GM23338 (cell line): ENCODE measurements around the gene SARS1. TPM values are rescaled to one million over a fixed set of nuclear protein-coding genes. Genes with fewer than 3 reads are reported as not detected.

Source experiments
- ATAC-seq: fragments of 200-7000 bp; cut with Tn5 transposase; 3 replicates; pipeline ENCODE4 v1.9.1; 2020
- DNase-seq: peaks from one replicate; pipeline ENCODE4 v3.0.0-alpha.2; 2015; ENCODE audit warnings: low spot score
- H2AFZ ChIP-seq: fragments of 200-600 bp; sonication (generic); 2 replicates; pipeline ENCODE4 v1.8.0; 2016; ENCODE audit warnings: antibody characterized with exemption, mild to moderate bottlenecking, moderate library complexity
- H3F3A ChIP-seq: fragments of 200-600 bp; sonication (generic); replicated peaks from 2 replicates; pipeline ENCODE4 v1.8.0; 2017; ENCODE audit warnings: antibody characterized with exemption, mixed run types, low read depth
- H3K27ac ChIP-seq: fragments of 200-600 bp; sonication (generic); 2 replicates; pipeline ENCODE4 v1.6.1; 2016; ENCODE audit warnings: low read depth
- H3K27me3 ChIP-seq: fragments of 200-600 bp; sonication (generic); 2 replicates; pipeline ENCODE4 v1.8.0; 2016; ENCODE audit warnings: mild to moderate bottlenecking, mixed run types, moderate library complexity; ENCODE audit not compliant: insufficient read depth
- H3K36me3 ChIP-seq: fragments of 200-600 bp; sonication (generic); 2 replicates; pipeline ENCODE4 v1.8.0; 2016; ENCODE audit warnings: mild to moderate bottlenecking; ENCODE audit not compliant: insufficient read depth
- H3K4me1 ChIP-seq: fragments of 200-600 bp; sonication (generic); 2 replicates; pipeline ENCODE4 v1.8.0; 2016; ENCODE audit warnings: mild to moderate bottlenecking, moderate library complexity; ENCODE audit not compliant: insufficient read depth
- H3K4me2 ChIP-seq: fragments of 200-600 bp; sonication (generic); 2 replicates; pipeline ENCODE4 v1.7.1; 2017; ENCODE audit warnings: mixed run types
- H3K4me3 ChIP-seq: fragments of 200-600 bp; sonication (generic); 2 replicates; pipeline ENCODE4 v1.6.1; 2016; ENCODE audit warnings: mixed run types
- H3K79me2 ChIP-seq: fragments of 200-600 bp; sonication (generic); replicated peaks from 2 replicates; pipeline ENCODE4 v1.8.0; 2017; ENCODE audit warnings: mild to moderate bottlenecking; ENCODE audit not compliant: insufficient read depth
- H3K9me2 ChIP-seq: fragments of 200-600 bp; sonication (generic); 2 replicates; pipeline ENCODE4 v1.8.0; 2017; ENCODE audit not compliant: insufficient read depth
- H4K20me1 ChIP-seq: fragments of 200-600 bp; sonication (generic); replicated peaks from 2 replicates; pipeline ENCODE4 v1.8.0; 2017; ENCODE audit warnings: mild to moderate bottlenecking; ENCODE audit not compliant: insufficient read depth
- H3K27ac Mint-ChIP-seq: 2 replicates; pipeline ENCODE4 v1.8.0; 2020; ENCODE audit warnings: inconsistent platforms, mild to moderate bottlenecking, moderate library complexity, mixed read lengths
- H3K27me3 Mint-ChIP-seq: 3 replicates; pipeline ENCODE4 v1.8.0; 2022; ENCODE audit warnings: low read depth, mild to moderate bottlenecking, moderate library complexity, mixed read lengths, inconsistent platforms; ENCODE audit not compliant: insufficient read depth, poor library complexity
- H3K36me3 Mint-ChIP-seq: 3 replicates; pipeline ENCODE4 v1.8.0; 2021; ENCODE audit warnings: low read depth, mild to moderate bottlenecking, inconsistent platforms, moderate library complexity, mixed read lengths
- H3K4me1 Mint-ChIP-seq: 3 replicates; pipeline ENCODE4 v1.8.0; 2020; ENCODE audit warnings: mild to moderate bottlenecking, inconsistent platforms, mixed read lengths
- H3K4me3 Mint-ChIP-seq: 3 replicates; pipeline ENCODE4 v1.8.0; 2021; ENCODE audit warnings: moderate library complexity, mild to moderate bottlenecking, inconsistent platforms, mixed read lengths
- H3K9me3 Mint-ChIP-seq: 3 replicates; pipeline ENCODE4 v1.8.0; 2020; ENCODE audit warnings: moderate library complexity, mild to moderate bottlenecking, inconsistent platforms, mixed read lengths
- CREB1 ChIP-seq: fragments of 250-450 bp; sonication (Bioruptor Pico); IDR thresholded peaks from 2 replicates; pipeline ENCODE4 v1.5.0; 2020; ENCODE audit warnings: low read depth, mild to moderate bottlenecking, moderate library complexity
- EZH2 ChIP-seq: fragments of 200-600 bp; sonication (generic); IDR thresholded peaks from one replicate; pipeline ENCODE4 v1.8.0; 2017; ENCODE audit warnings: antibody characterized with exemption, mild to moderate bottlenecking, low read depth; ENCODE audit not compliant: unreplicated experiment
- EZH2phosphoT487 ChIP-seq: fragments of 200-600 bp; sonication (generic); IDR thresholded peaks from one replicate; pipeline ENCODE4 v1.8.1; 2018; ENCODE audit warnings: antibody characterized with exemption; ENCODE audit not compliant: unreplicated experiment
- JUNB ChIP-seq: IDR thresholded peaks from one replicate; pipeline ENCODE4 v1.6.1; 2016; ENCODE audit warnings: antibody characterized with exemption; ENCODE audit not compliant: unreplicated experiment
- NANOG ChIP-seq: IDR thresholded peaks from 2 replicates; pipeline ENCODE4 v1.6.1; 2016; ENCODE audit warnings: antibody characterized with exemption, borderline replicate concordance
- POLR2AphosphoS5 ChIP-seq: IDR thresholded peaks from 2 replicates; pipeline ENCODE4 v1.6.1; 2016; ENCODE audit warnings: antibody characterized with exemption, low read depth
- STAT1 ChIP-seq: IDR thresholded peaks from one replicate; pipeline ENCODE4 v1.6.1; 2016; ENCODE audit warnings: antibody characterized with exemption; ENCODE audit not compliant: unreplicated experiment
- ZNF114 ChIP-seq: fragments of 250-450 bp; sonication (Bioruptor Pico); IDR thresholded peaks from 2 replicates; pipeline ENCODE4 v1.5.0; 2020; ENCODE audit warnings: mild to moderate bottlenecking, moderate library complexity
- ZNF331 ChIP-seq: fragments of 250-450 bp; sonication (Bioruptor Pico); IDR thresholded peaks from 2 replicates; pipeline ENCODE4 v1.5.0; 2020; ENCODE audit warnings: low read depth, mild to moderate bottlenecking, moderate library complexity
- polyA plus RNA-seq: library from polyadenylated mRNA; unstranded; fragments of >200 nt; fragmentation: Nextera tagmentation; extraction: Ambion mirVana; gene quantifications from 2 replicates; pipeline ENCODE4 v1.2.1, GENCODE V29; 2016
- total RNA-seq: library from RNA; depleted of rRNA; stranded (reverse); fragments of >200 nt; shearing (Covaris generic); gene quantifications from 2 replicates; pipeline ENCODE4 v1.2.3, GENCODE V29; 2014
- TF ChIP-seq, protein P1 (sequence below): IDR thresholded peaks from 2 replicates; pipeline ENCODE4 v1.6.1; 2016; ENCODE audit warnings: antibody characterized with exemption
- TF ChIP-seq, protein P2 (sequence below): IDR thresholded peaks from one replicate; pipeline ENCODE4 v1.6.1; 2018; ENCODE audit warnings: antibody characterized with exemption; ENCODE audit not compliant: unreplicated experiment
- TF ChIP-seq, protein P3 (sequence below), 2 experiments: fragments of 200-600 bp in 1 of 2; sonication (generic) in 1 of 2; conservative IDR thresholded peaks; 2 replicates each; pipeline versions ENCODE4 v1.5.1 to v1.6.1; 2016 to 2017; ENCODE audit warnings: antibody characterized with exemption in 2 of 2, low read depth in 2 of 2, mild to moderate bottlenecking in 2 of 2, moderate library complexity in 1 of 2
- TF ChIP-seq, protein P4 (sequence below): fragments of 250-450 bp; sonication (Bioruptor Pico); IDR thresholded peaks from 2 replicates; pipeline ENCODE4 v1.5.0; 2020; ENCODE audit warnings: mild to moderate bottlenecking, moderate library complexity

The SARS1 gene
- total and polyA plus RNA-seq, 2 experiments from 2014 or later = 141 to 166 TPM

DNA sequence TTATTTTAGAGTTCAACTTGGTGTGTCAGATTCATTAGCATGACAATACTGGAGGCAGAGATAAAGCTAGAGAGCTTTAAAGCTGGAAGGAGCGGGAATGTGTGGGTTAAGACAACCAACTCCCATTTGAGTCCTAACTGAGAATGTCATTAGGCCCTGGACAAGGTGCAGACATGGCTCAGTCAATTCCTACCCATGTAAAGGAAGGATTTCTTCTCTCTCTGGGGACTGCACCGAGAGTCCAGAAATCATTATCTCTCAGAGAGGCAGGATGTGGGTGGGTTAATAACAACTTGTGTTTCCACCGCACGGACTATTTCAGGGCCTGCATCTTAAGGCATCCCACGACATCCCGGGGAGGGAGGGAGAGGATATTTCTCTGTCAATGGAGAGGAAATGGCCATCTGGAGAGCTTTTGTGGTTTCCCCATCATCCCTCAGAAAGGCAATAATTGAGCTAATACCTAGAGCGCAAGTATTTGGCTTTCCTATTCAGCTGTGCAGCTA lies 46.7 kb upstream of the SARS1 start:
- Mint-ChIP-seq H3K27me3 (peaks cover 6% of the 10 kb centered on the region), H3K4me1 (peaks cover 20% of the 10 kb centered on the region), H3K9me3 (no peaks in the 10 kb centered on the region), H3K4me3 (no peak overlapping the region), H3K36me3 (no peaks in the 10 kb centered on the region), H3K27ac (peak overlapping the region; percentile 43; the same call in 1 of the 2 replicates)
- H3K27me3 ChIP-seq = no peaks in the 10 kb centered on the region
- no peak overlapping the region for H3K27ac ChIP-seq
- no peaks in the 10 kb centered on the region for H4K20me1 ChIP-seq
- no peak overlapping the region for H3K4me2 ChIP-seq
- peak; percentile 27 for DNase-seq
- H3K36me3 ChIP-seq = no peaks in the 10 kb centered on the region
- H3F3A ChIP-seq = no peaks in the 10 kb centered on the region
- H3K79me2 ChIP-seq = no peaks in the 10 kb centered on the region
- H3K9me2 ChIP-seq = no peaks in the 10 kb centered on the region
- H2AFZ ChIP-seq = no peak overlapping the region
- ATAC-seq = peak; percentile 34; the same call in 1 of the 3 replicates
- TF ChIP-seq NANOG (no peak), ZNF114 (no peak), EZH2 (no peak), POLR2AphosphoS5 (no peak), CREB1 (no peak), EZH2phosphoT487 (no peak), ZNF331 (CRISPR knock-in tag) (no peak), STAT1 (no peak), JUNB (no peak)
- TF ChIP-seq, protein P1, sequence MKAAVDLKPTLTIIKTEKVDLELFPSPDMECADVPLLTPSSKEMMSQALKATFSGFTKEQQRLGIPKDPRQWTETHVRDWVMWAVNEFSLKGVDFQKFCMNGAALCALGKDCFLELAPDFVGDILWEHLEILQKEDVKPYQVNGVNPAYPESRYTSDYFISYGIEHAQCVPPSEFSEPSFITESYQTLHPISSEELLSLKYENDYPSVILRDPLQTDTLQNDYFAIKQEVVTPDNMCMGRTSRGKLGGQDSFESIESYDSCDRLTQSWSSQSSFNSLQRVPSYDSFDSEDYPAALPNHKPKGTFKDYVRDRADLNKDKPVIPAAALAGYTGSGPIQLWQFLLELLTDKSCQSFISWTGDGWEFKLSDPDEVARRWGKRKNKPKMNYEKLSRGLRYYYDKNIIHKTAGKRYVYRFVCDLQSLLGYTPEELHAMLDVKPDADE = no peak
- TF ChIP-seq, protein P2, sequence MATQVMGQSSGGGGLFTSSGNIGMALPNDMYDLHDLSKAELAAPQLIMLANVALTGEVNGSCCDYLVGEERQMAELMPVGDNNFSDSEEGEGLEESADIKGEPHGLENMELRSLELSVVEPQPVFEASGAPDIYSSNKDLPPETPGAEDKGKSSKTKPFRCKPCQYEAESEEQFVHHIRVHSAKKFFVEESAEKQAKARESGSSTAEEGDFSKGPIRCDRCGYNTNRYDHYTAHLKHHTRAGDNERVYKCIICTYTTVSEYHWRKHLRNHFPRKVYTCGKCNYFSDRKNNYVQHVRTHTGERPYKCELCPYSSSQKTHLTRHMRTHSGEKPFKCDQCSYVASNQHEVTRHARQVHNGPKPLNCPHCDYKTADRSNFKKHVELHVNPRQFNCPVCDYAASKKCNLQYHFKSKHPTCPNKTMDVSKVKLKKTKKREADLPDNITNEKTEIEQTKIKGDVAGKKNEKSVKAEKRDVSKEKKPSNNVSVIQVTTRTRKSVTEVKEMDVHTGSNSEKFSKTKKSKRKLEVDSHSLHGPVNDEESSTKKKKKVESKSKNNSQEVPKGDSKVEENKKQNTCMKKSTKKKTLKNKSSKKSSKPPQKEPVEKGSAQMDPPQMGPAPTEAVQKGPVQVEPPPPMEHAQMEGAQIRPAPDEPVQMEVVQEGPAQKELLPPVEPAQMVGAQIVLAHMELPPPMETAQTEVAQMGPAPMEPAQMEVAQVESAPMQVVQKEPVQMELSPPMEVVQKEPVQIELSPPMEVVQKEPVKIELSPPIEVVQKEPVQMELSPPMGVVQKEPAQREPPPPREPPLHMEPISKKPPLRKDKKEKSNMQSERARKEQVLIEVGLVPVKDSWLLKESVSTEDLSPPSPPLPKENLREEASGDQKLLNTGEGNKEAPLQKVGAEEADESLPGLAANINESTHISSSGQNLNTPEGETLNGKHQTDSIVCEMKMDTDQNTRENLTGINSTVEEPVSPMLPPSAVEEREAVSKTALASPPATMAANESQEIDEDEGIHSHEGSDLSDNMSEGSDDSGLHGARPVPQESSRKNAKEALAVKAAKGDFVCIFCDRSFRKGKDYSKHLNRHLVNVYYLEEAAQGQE = no peak
- TF ChIP-seq, protein P3, sequence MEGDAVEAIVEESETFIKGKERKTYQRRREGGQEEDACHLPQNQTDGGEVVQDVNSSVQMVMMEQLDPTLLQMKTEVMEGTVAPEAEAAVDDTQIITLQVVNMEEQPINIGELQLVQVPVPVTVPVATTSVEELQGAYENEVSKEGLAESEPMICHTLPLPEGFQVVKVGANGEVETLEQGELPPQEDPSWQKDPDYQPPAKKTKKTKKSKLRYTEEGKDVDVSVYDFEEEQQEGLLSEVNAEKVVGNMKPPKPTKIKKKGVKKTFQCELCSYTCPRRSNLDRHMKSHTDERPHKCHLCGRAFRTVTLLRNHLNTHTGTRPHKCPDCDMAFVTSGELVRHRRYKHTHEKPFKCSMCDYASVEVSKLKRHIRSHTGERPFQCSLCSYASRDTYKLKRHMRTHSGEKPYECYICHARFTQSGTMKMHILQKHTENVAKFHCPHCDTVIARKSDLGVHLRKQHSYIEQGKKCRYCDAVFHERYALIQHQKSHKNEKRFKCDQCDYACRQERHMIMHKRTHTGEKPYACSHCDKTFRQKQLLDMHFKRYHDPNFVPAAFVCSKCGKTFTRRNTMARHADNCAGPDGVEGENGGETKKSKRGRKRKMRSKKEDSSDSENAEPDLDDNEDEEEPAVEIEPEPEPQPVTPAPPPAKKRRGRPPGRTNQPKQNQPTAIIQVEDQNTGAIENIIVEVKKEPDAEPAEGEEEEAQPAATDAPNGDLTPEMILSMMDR (conservative IDR thresholded peaks at IDR 0.05; ENCODE audit: low read depth in 2 of 2) = no peak
- TF ChIP-seq, protein P4, sequence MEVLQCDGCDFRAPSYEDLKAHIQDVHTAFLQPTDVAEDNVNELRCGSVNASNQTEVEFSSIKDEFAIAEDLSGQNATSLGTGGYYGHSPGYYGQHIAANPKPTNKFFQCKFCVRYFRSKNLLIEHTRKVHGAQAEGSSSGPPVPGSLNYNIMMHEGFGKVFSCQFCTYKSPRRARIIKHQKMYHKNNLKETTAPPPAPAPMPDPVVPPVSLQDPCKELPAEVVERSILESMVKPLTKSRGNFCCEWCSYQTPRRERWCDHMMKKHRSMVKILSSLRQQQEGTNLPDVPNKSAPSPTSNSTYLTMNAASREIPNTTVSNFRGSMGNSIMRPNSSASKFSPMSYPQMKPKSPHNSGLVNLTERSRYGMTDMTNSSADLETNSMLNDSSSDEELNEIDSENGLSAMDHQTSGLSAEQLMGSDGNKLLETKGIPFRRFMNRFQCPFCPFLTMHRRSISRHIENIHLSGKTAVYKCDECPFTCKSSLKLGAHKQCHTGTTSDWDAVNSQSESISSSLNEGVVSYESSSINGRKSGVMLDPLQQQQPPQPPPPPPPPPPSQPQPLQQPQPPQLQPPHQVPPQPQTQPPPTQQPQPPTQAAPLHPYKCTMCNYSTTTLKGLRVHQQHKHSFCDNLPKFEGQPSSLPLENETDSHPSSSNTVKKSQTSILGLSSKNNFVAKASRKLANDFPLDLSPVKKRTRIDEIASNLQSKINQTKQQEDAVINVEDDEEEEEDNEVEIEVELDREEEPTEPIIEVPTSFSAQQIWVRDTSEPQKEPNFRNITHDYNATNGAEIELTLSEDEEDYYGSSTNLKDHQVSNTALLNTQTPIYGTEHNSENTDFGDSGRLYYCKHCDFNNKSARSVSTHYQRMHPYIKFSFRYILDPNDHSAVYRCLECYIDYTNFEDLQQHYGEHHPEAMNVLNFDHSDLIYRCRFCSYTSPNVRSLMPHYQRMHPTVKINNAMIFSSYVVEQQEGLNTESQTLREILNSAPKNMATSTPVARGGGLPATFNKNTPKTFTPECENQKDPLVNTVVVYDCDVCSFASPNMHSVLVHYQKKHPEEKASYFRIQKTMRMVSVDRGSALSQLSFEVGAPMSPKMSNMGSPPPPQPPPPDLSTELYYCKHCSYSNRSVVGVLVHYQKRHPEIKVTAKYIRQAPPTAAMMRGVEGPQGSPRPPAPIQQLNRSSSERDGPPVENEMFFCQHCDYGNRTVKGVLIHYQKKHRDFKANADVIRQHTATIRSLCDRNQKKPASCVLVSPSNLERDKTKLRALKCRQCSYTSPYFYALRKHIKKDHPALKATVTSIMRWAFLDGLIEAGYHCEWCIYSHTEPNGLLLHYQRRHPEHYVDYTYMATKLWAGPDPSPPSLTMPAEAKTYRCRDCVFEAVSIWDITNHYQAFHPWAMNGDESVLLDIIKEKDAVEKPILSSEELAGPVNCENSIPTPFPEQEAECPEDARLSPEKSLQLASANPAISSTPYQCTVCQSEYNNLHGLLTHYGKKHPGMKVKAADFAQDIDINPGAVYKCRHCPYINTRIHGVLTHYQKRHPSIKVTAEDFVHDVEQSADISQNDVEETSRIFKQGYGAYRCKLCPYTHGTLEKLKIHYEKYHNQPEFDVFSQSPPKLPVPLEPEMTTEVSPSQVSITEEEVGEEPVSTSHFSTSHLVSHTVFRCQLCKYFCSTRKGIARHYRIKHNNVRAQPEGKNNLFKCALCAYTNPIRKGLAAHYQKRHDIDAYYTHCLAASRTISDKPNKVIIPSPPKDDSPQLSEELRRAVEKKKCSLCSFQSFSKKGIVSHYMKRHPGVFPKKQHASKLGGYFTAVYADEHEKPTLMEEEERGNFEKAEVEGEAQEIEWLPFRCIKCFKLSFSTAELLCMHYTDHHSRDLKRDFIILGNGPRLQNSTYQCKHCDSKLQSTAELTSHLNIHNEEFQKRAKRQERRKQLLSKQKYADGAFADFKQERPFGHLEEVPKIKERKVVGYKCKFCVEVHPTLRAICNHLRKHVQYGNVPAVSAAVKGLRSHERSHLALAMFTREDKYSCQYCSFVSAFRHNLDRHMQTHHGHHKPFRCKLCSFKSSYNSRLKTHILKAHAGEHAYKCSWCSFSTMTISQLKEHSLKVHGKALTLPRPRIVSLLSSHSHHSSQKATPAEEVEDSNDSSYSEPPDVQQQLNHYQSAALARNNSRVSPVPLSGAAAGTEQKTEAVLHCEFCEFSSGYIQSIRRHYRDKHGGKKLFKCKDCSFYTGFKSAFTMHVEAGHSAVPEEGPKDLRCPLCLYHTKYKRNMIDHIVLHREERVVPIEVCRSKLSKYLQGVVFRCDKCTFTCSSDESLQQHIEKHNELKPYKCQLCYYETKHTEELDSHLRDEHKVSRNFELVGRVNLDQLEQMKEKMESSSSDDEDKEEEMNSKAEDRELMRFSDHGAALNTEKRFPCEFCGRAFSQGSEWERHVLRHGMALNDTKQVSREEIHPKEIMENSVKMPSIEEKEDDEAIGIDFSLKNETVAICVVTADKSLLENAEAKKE (CRISPR knock-in tag) = no peak
- no peak overlapping the region for H3K4me3 ChIP-seq
- peaks cover 11% of the 10 kb centered on the region for H3K4me1 ChIP-seq
